ENCODE results near the gene DHX57.

DHX57 gene

GRCh38 chr2:38907743-38908562, 32.2 kb upstream of the DHX57 start:
- no peaks in the 10 kb centered on the region for H3K27me3 ChIP-seq (ENCODE audit: insufficient read depth, poor library complexity, severe bottlenecking)
- H3K4me3 ChIP-seq (replicated peaks; ENCODE audit: insufficient read depth, low read length), result no peak overlapping the region
- no peak for DNase-seq (ENCODE audit: low read depth in 1 of 2, low spot score in 1 of 2)
- TF ChIP-seq POLR2AphosphoS5 (IDR thresholded peaks at IDR 0.05; ENCODE audit: low read depth), result no peak
- no peak for TF ChIP-seq REST (IDR thresholded peaks at IDR 0.05; ENCODE audit: insufficient replicate concordance, low read depth)
- no peak for TF ChIP-seq SPI1 (IDR thresholded peaks at IDR 0.05; ENCODE audit: borderline replicate concordance, low read depth)
- no peak for TF ChIP-seq GABPA (IDR thresholded peaks at IDR 0.05; ENCODE audit: low read depth)
- no peak for TF ChIP-seq CTCF (IDR thresholded peaks at IDR 0.05; ENCODE audit: insufficient read depth, low read length)
- no peak overlapping the region for H3K27ac ChIP-seq (replicated peaks)

GRCh38 chr2:38907242-38907641, 31.5 kb upstream of the DHX57 start:
- no peaks in the 10 kb centered on the region for H3K27me3 ChIP-seq (ENCODE audit: insufficient read depth, poor library complexity, severe bottlenecking)

More at GRCh38 chr2:38907242-38907641, 31.5 kb upstream of the DHX57 start:
- H3K4me3 ChIP-seq (replicated peaks; ENCODE audit: insufficient read depth, low read length), result no peak overlapping the region
- TF ChIP-seq POLR2AphosphoS5 (IDR thresholded peaks at IDR 0.05; ENCODE audit: low read depth), result no peak
- TF ChIP-seq SPI1 (IDR thresholded peaks at IDR 0.05; ENCODE audit: borderline replicate concordance, low read depth), result no peak
- no peak for TF ChIP-seq REST (IDR thresholded peaks at IDR 0.05; ENCODE audit: insufficient replicate concordance, low read depth)
- TF ChIP-seq CTCF (IDR thresholded peaks at IDR 0.05; ENCODE audit: insufficient read depth, low read length), result no peak
- no peak for TF ChIP-seq GABPA (IDR thresholded peaks at IDR 0.05; ENCODE audit: low read depth)
- no peak overlapping the region for H3K27ac ChIP-seq (replicated peaks)
- DNase-seq (ENCODE audit: low read depth in 1 of 2, low spot score in 1 of 2), result no peak

Measured in HL-60 (cell line).